ENCODE data around the gene CACNA1C.

GRCh38 chr12:2719392-2719791 is 666.6 kb downstream of the CACNA1C start:
- TF ChIP-seq CTCF (IDR thresholded peaks at IDR 0.05) (no peak), EZH2 (IDR thresholded peaks at IDR 0.05; ENCODE audit: borderline replicate concordance, insufficient read depth, low read depth, low read length, poor library complexity, severe bottlenecking) (no peak)

All from B cell (primary cell).